LNCAP (cell line): ENCODE results near the gene CNPPD1.

Experiments used
- CTCF ChIP-seq: fragments of 450-650 bp; IDR thresholded peaks from 2 replicates; pipeline ENCODE4 v1.5.1; 2017; ENCODE audit warnings: mild to moderate bottlenecking

CNPPD1 gene

DNA sequence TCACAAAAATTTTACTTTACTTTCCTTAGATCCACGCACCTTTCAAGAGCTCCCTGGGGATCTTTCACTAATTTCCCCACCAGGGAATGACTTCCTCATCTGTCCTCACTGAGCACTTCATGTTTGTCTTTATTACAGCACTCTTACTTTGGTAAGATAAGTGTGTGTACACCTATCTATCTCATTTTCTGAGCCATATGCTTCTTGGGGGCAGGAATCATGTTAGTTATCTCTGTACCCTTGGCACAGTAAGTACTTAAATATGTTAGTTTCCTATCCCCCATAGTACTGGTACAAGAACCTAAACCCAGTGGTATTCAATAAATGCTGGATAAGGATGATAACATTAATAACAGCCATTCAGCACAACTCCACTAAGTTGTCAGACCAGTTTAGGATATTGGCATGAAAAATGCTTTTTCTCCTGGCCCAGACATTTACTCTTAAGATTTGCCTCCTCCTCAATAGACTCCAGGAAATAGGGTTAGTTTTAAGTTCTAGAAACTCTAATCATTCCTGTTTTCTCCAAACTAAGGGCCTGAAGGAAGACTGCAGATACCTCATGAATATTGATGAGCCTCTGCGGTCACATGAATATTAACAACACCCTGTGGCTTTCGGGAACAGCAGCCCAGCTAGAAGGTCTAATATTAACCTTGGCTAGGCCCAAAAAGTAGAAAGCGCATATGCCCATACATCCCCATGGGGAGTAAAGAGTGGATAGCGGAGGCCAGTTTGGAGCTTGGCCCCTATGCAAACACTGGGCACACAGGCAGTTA is 54.3 kb downstream of the CNPPD1 start:
- no peak for TF ChIP-seq CTCF
